A549 (cell line): Measurements from ENCODE around the gene C5AR2. TPM values are rescaled to one million over a fixed set of nuclear protein-coding genes. Genes with fewer than 3 reads are reported as not detected.

Source experiments
- ATAC-seq, 2 experiments: fragments of 200-7000 bp in 1 of 2; fragments of >200 bp in 1 of 2; cut with Nextera tagmentation in 1 of 2; cut with Tn5 transposase in 1 of 2; 3 replicates each; pipeline versions ENCODE4 v1.8.0 to v1.9.1; 2018 to 2020; ENCODE audit warnings: mild to moderate bottlenecking in 1 of 2, moderate library complexity in 1 of 2
- CTCF ChIA-PET: fragments of 300-600 bp; sonication (Branson Sonifier 250); formaldehyde crosslinking; extraction: SDS; loops from one replicate; lab custom pipeline; 2021; ENCODE audit warnings: antibody characterized with exemption, inconsistent platforms; lab: Yijun Ruan, JAX
- POLR2A ChIA-PET: fragments of 350-600 bp; formaldehyde crosslinking; extraction: SDS; loops from one replicate; lab custom pipeline; 2021; ENCODE audit warnings: antibody characterized with exemption, inconsistent platforms; lab: Yijun Ruan, JAX
- DNase-seq, 2 experiments: peaks; one replicate each; pipeline versions ENCODE4 v3.0.0 to v3.0.0-alpha.2; 2011 to 2016; ENCODE audit warnings: low read depth in 1 of 2, low spot score in 1 of 2
- FAIRE-seq: peaks from 2 replicates; lab custom pipeline; 2011; peaks lifted over from hg19 to GRCh38; lab: Jason Lieb, UNC
- H3K27ac ChIP-seq, 2 experiments: fragments of >200 bp; sonication (Bioruptor Twin); formaldehyde crosslinking; 3 replicates each; pipeline ENCODE4 v1.5.1; 2016 to 2017
- H3K4me1 ChIP-seq: fragments of >200 bp; sonication (Bioruptor Twin); formaldehyde crosslinking; 3 replicates; pipeline ENCODE4 v1.6.1; 2016
- H3K4me2 ChIP-seq: fragments of >200 bp; sonication (Bioruptor Twin); formaldehyde crosslinking; 3 replicates; pipeline ENCODE4 v1.6.1; 2016
- H3K4me3 ChIP-seq: fragments of >200 bp; sonication (Bioruptor Twin); formaldehyde crosslinking; 3 replicates; pipeline ENCODE4 v1.5.1; 2016
- H3K9me3 ChIP-seq: fragments of >200 bp; sonication (Bioruptor Twin); formaldehyde crosslinking; 3 replicates; pipeline ENCODE4 v1.6.1; 2016
- BHLHE40 ChIP-seq: IDR thresholded peaks from 2 replicates; pipeline ENCODE4 v1.6.1; 2012; ENCODE audit warnings: low read depth, low read length, inconsistent platforms
- CBX8 ChIP-seq: fragments of 200-600 bp; sonication (generic); IDR thresholded peaks from 2 replicates; pipeline ENCODE4 v1.6.1; 2016
- CTCF ChIP-seq: fragments of >200 bp; sonication (Bioruptor Twin); formaldehyde crosslinking; IDR thresholded peaks from 3 replicates; pipeline ENCODE4 v1.5.1; 2016
- EHF ChIP-seq: fragments of 250-450 bp; sonication (Bioruptor Pico); IDR thresholded peaks from 2 replicates; pipeline ENCODE4 v1.5.0; 2020; ENCODE audit warnings: mild to moderate bottlenecking
- EHMT2 ChIP-seq: fragments of 200-600 bp; sonication (generic); IDR thresholded peaks from 2 replicates; pipeline ENCODE4 v1.6.1; 2016; ENCODE audit warnings: antibody characterized with exemption, low read depth, mild to moderate bottlenecking, moderate library complexity
- ESRRA ChIP-seq: fragments of 150-350 bp; IDR thresholded peaks from 2 replicates; pipeline ENCODE4 v1.6.1; 2014; ENCODE audit warnings: mild to moderate bottlenecking, low read length, borderline replicate concordance
- FOXS1 ChIP-seq: fragments of 250-450 bp; sonication (Bioruptor Pico); IDR thresholded peaks from 2 replicates; pipeline ENCODE4 v1.5.0; 2020; ENCODE audit warnings: mild to moderate bottlenecking, moderate library complexity
- GATA3 ChIP-seq: IDR thresholded peaks from 2 replicates; pipeline ENCODE4 v1.6.1; 2012; ENCODE audit warnings: borderline replicate concordance
- HES2 ChIP-seq: fragments of >200 bp; sonication (Bioruptor Twin); formaldehyde crosslinking; IDR thresholded peaks from 2 replicates; pipeline ENCODE4 v1.6.1; 2016
- HEYL ChIP-seq: fragments of 250-450 bp; sonication (Bioruptor Pico); IDR thresholded peaks from 2 replicates; pipeline ENCODE4 v1.8.0; 2021; ENCODE audit warnings: mild to moderate bottlenecking, moderate library complexity
- HOXB13 ChIP-seq: fragments of 250-450 bp; sonication (Bioruptor Pico); IDR thresholded peaks from 2 replicates; pipeline ENCODE4 v1.5.0; 2020; ENCODE audit warnings: low read depth, mild to moderate bottlenecking, moderate library complexity
- JUNB ChIP-seq: fragments of >200 bp; sonication (Bioruptor Twin); formaldehyde crosslinking; IDR thresholded peaks from 2 replicates; pipeline ENCODE4 v1.6.1; 2016
- KDM1A ChIP-seq: fragments of 200-600 bp; sonication (generic); IDR thresholded peaks from 2 replicates; pipeline ENCODE4 v1.6.1; 2016; ENCODE audit warnings: low read depth, mild to moderate bottlenecking
- MAX ChIP-seq: IDR thresholded peaks from 2 replicates; pipeline ENCODE4 v1.6.1; 2012
- MYC ChIP-seq: IDR thresholded peaks from 2 replicates; pipeline ENCODE4 v1.6.1; 2012; ENCODE audit warnings: mild to moderate bottlenecking, inconsistent platforms, low read length, improper control_type of control experiment, borderline replicate concordance
- NR3C1 ChIP-seq: fragments of >200 bp; sonication (Bioruptor Twin); formaldehyde crosslinking; IDR thresholded peaks from 3 replicates; pipeline ENCODE4 v1.6.1; 2017
- POLR2AphosphoS2 ChIP-seq: conservative IDR thresholded peaks from 2 replicates; pipeline ENCODE4 v1.6.1; 2012; ENCODE audit warnings: low read length, improper control_type of control experiment, inconsistent platforms
- RARB ChIP-seq: fragments of 250-450 bp; sonication (Bioruptor Pico); IDR thresholded peaks from 2 replicates; pipeline ENCODE4 v1.8.0; 2021; ENCODE audit warnings: mild to moderate bottlenecking, moderate library complexity
- RNF2 ChIP-seq: fragments of 200-600 bp; sonication (generic); IDR thresholded peaks from 2 replicates; pipeline ENCODE4 v1.6.1; 2016; ENCODE audit warnings: low read depth, mild to moderate bottlenecking, antibody characterized with exemption, moderate library complexity, borderline replicate concordance
- TP53 ChIP-seq: fragments of 250-450 bp; sonication (Bioruptor Pico); IDR thresholded peaks from 2 replicates; pipeline ENCODE4 v1.5.0; 2021; ENCODE audit warnings: mild to moderate bottlenecking, moderate library complexity
- USF2 ChIP-seq: fragments of 450-650 bp; IDR thresholded peaks from 2 replicates; pipeline ENCODE4 v1.6.1; 2014; ENCODE audit warnings: antibody characterized with exemption
- WGBS: methylation state at CpG from one replicate; pipeline ENCODE4 v1.1.6; 2017; ENCODE audit errors: missing lambda C conversion rate; 5-methylcytosine and 5-hydroxymethylcytosine counted together
- polyA plus RNA-seq, 4 experiments: library from polyadenylated mRNA; depleted of rRNA in 3 of 4; stranded (reverse); fragments of >200 nt; fragmentation: RNase III in 1 of 4; extraction: RNeasy Plus Mini Kit Qiagen cat#74134 plus additional on column Dnase treatment in 1 of 4; gene quantifications; 2 replicates in 3 of 4; 3 replicates in 1 of 4; pipeline ENCODE4 v1.2.3, GENCODE V29; 2011 to 2017

Gene C5AR2
- polyA plus RNA-seq, 2 of the 4 experiments (the other 2 are of a cell fraction), result 0.25 to 0.28 TPM

GRCh38 chr19:47316513-47316912 is 15.5 kb upstream of the C5AR2 start:
- H3K9me3 ChIP-seq, result peaks cover 18% of the 10 kb centered on the region
- no peak for TF ChIP-seq MYC
- no peak for TF ChIP-seq CBX8
- TF ChIP-seq MAX, result peak; percentile 64
- no peak for TF ChIP-seq USF2
- TF ChIP-seq BHLHE40, result no peak
- 0 out of 2 replicates have a peak, but pooled peaks have one; percentile 46 for TF ChIP-seq HEYL
- TF ChIP-seq EHF (CRISPR knock-in tag), result no peak
- no peak for TF ChIP-seq GATA3
- TF ChIP-seq POLR2AphosphoS2, result no peak
- TF ChIP-seq RNF2, result no peak
- TF ChIP-seq, all 56 proteins: peak for 2
- H3K4me3 ChIP-seq, result no peak overlapping the region
- WGBS, result 75% methylated on average over 4 of the region's 4 CpGs
- H3K27ac ChIP-seq, result peak overlapping the region; percentile 67 to 81; a peak in 5 of 6 replicates
- CTCF ChIA-PET, result interaction anchor here (1.2 to 7.1 kb wide), 6 partner anchors 10 to 75 kb away, joined by 4 to 73 read pairs (median 6); partner anchors contain the start of gene DHX34
- no peak for ATAC-seq
- no peak for DNase-seq
- no peak for FAIRE-seq
- POLR2A ChIA-PET, result interaction anchor here (0.7 to 2.4 kb wide), 2 partner anchors 32 to 43 kb away, joined by 4 to 21 read pairs; partner anchors contain the start of gene DHX34
- no peak overlapping the region for H3K4me2 ChIP-seq
- H3K4me1 ChIP-seq, result peaks cover 19% of the 10 kb centered on the region

GRCh38 chr19:47319923-47320871 is 11.8 kb upstream of the C5AR2 start:
- H3K27ac ChIP-seq, result peak overlapping the region; percentile 21 to 24; a peak in 1 of 6 replicates
- peaks cover 5% of the 10 kb centered on the region for H3K9me3 ChIP-seq
- POLR2A ChIA-PET, result no interaction called here
- FAIRE-seq (no peak), DNase-seq (no peak), ATAC-seq (no peak)
- CTCF ChIA-PET, result interaction anchor here (0.6 to 1.7 kb wide), 5 partner anchors 14 to 445 kb away, joined by 3 to 11 read pairs (median 5); partner anchors contain the start of gene DHX34
- peaks cover 8% of the 10 kb centered on the region for H3K4me1 ChIP-seq
- WGBS, result 93% methylated on average over 46 of the region's 46 CpGs
- TF ChIP-seq TP53, result no peak
- TF ChIP-seq HES2, result no peak
- TF ChIP-seq RARB (CRISPR knock-in tag), result no peak
- no peak for TF ChIP-seq NR3C1
- no peak for TF ChIP-seq CBX8
- TF ChIP-seq POLR2AphosphoS2, result no peak
- TF ChIP-seq KDM1A, result no peak
- H3K4me3 ChIP-seq, result no peak overlapping the region
- H3K4me2 ChIP-seq, result no peak overlapping the region

GRCh38 chr19:47321630-47322029 is 10.3 kb upstream of the C5AR2 start:
- no peak for DNase-seq
- FAIRE-seq, result no peak
- Histone ChIP-seq H3K4me1 (no peaks in the 10 kb centered on the region), H3K4me2 (no peak overlapping the region), H3K4me3 (no peak overlapping the region), H3K9me3 (peaks cover 5% of the 10 kb centered on the region), H3K27ac (no peak overlapping the region)
- ChIA-PET POLR2A (no interaction called here), CTCF (interaction anchor here (1.0 to 1.7 kb wide), 3 partner anchors 9 to 28 kb away, joined by 3 to 11 read pairs (median 4); partner anchors contain the start of genes C5AR2 and DHX34)
- TF ChIP-seq EHF (CRISPR knock-in tag) (no peak), JUNB (no peak), CBX8 (no peak), ESRRA (no peak), EHMT2 (no peak), KDM1A (no peak), HOXB13 (no peak), CTCF (no peak), HEYL (no peak), USF2 (no peak), RARB (CRISPR knock-in tag) (no peak), FOXS1 (CRISPR knock-in tag) (no peak)
- ATAC-seq, result no peak
- WGBS, result 80% methylated on average over 1 of the region's 1 CpG
